Tibial artery (tissue), 4 donors: Measurements from ENCODE around the gene HMGN2.

Experiments used
- DNase-seq, 2 donors: peaks; one replicate each; pipeline ENCODE4 v3.0.0-alpha.2; 2019
- H3K27ac ChIP-seq, 2 donors: fragments of 200-600 bp; sonication (generic) in 1 of 2; 1 replicate in 1 of 2; 2 replicates in 1 of 2; pipeline ENCODE4 v1.5.1; 2018 to 2019; ENCODE audit warnings: mild to moderate bottlenecking in 1 of 2
- H3K27me3 ChIP-seq, 2 donors: fragments of 200-600 bp; sonication (generic) in 1 of 2; one replicate each; pipeline versions ENCODE4 v1.5.1 to v1.6.0; 2016 to 2019
- H3K36me3 ChIP-seq, 3 donors: fragments of 200-600 bp; sonication (generic) in 2 of 3; one replicate each; pipeline ENCODE4 v1.5.1; 2016 to 2019; ENCODE audit warnings: mild to moderate bottlenecking in 2 of 3
- H3K4me1 ChIP-seq, 4 donors: fragments of 200-600 bp; sonication (generic) in 2 of 4; 1 replicate in 3 of 4; 2 replicates in 1 of 4; pipeline ENCODE4 v1.5.1; 2016 to 2019
- H3K4me3 ChIP-seq, 2 donors: fragments of 200-600 bp; sonication (generic) in 1 of 2; 1 replicate in 1 of 2; 2 replicates in 1 of 2; pipeline ENCODE4 v1.5.1; 2018 to 2019; ENCODE audit warnings: mild to moderate bottlenecking in 2 of 2
- H3K9me3 ChIP-seq, 3 donors: fragments of 200-600 bp; sonication (generic) in 1 of 3; one replicate each; pipeline ENCODE4 v1.5.1; 2016 to 2019
- intact Hi-C: fragments of 100-400 bp; cut with DNase I; formaldehyde crosslinking; loops from one replicate; pipeline ENCODE4 v1.15.0; 2023; ENCODE audit warnings: low total_unique reads
- TF ChIP-seq, protein P1 (sequence below), 2 experiments: fragments of 200-600 bp in 1 of 2; fragments of 450-650 bp in 1 of 2; IDR thresholded peaks; one replicate each; pipeline ENCODE4 v1.5.1; 2017 to 2019; ENCODE audit warnings: antibody characterized with exemption in 2 of 2, mild to moderate bottlenecking in 1 of 2, moderate library complexity in 1 of 2

HMGN2 gene

DNA sequence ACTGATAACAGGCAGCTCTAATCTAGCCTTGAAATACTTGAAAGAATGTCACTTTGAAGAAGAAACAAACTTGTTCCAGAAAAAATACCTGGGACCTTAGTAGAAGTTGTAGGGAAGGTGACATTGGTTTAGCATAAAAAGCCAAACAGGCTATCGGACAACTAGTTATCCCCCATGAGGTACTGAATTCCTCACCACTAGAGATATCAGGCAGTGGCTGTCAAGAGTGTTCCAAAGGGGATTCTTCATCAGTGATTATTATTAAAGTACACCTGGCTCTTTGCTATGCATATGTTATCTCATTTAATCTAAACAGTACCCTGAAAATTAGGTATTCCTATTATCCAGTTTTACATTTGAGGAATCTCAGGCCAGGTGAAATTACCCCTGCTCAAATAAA, 13.1 kb upstream of the HMGN2 start:
- Histone ChIP-seq H3K36me3 (peaks cover 42 to 83% (median 74%) of the 10 kb centered on the region in 3 donors), H3K4me3 (no peak overlapping the region), H3K27me3 (no peaks in the 10 kb centered on the region), H3K27ac (no peak overlapping the region), H3K4me1 (no peaks in the 10 kb centered on the region), H3K9me3 (no peaks in the 10 kb centered on the region)
- intact Hi-C loops, result no loop called here
- no peak for DNase-seq
- TF ChIP-seq, protein P1, sequence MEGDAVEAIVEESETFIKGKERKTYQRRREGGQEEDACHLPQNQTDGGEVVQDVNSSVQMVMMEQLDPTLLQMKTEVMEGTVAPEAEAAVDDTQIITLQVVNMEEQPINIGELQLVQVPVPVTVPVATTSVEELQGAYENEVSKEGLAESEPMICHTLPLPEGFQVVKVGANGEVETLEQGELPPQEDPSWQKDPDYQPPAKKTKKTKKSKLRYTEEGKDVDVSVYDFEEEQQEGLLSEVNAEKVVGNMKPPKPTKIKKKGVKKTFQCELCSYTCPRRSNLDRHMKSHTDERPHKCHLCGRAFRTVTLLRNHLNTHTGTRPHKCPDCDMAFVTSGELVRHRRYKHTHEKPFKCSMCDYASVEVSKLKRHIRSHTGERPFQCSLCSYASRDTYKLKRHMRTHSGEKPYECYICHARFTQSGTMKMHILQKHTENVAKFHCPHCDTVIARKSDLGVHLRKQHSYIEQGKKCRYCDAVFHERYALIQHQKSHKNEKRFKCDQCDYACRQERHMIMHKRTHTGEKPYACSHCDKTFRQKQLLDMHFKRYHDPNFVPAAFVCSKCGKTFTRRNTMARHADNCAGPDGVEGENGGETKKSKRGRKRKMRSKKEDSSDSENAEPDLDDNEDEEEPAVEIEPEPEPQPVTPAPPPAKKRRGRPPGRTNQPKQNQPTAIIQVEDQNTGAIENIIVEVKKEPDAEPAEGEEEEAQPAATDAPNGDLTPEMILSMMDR (IDR thresholded peaks at IDR 0.05), result no peak

DNA sequence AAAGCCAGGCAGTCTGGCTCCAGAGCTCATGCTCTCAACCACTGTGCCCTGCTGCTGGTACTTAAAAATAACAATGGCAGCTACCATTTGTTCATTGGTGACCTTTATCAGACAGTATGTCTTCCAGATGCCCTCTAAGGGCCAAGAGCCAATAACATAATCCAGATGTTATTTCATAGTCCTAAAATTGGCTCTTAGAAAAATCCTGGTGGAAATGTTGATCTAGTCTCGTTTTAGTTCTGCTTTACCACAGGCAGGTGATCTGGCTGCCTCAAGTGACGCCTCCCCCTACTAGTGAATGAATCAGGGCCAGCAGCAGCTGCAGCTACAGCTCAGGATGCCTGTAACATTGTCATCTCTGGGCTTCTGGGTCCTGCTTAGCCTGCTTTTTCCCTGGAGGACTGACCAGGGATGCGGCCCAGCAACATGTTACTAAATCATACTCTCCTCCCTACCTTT, 12.6 kb upstream of the HMGN2 start:
- no peaks in the 10 kb centered on the region for H3K27me3 ChIP-seq
- H3K27ac ChIP-seq, result no peak overlapping the region
- no peak for DNase-seq
- no peak overlapping the region for H3K4me3 ChIP-seq
- TF ChIP-seq, protein P1 (IDR thresholded peaks at IDR 0.05), result no peak
- H3K9me3 ChIP-seq, result no peaks in the 10 kb centered on the region
- H3K36me3 ChIP-seq, result peaks cover 44 to 85% (median 72%) of the 10 kb centered on the region in 3 donors
- no peaks in the 10 kb centered on the region for H3K4me1 ChIP-seq
- intact Hi-C loops, result no loop called here

DNA sequence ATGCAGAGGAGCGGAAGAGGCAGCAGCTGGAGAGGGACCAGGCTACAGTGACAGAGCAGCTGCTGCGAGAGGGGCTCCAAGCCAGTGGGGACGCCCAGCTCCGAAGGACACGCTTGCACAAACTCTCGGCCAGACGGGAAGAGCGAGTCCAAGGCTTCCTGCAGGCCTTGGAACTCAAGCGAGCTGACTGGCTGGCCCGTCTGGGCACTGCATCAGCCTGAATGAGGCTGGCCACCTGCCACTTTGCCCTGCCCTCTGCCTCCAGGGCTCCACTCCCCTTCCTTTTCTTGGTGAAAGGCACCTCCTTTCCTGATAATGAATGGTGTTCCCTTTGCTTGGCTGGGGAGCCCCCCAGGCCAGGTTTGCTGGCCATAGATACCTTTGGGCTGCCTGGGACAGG, 3.3 kb upstream of the HMGN2 start:
- H3K36me3 ChIP-seq, result peaks cover 23 to 58% (median 38%) of the 10 kb centered on the region in 3 donors
- H3K27ac ChIP-seq, result no peak overlapping the region
- H3K9me3 ChIP-seq, result no peaks in the 10 kb centered on the region
- H3K4me3 ChIP-seq, result no peak overlapping the region
- no peak for DNase-seq
- TF ChIP-seq, protein P1 (IDR thresholded peaks at IDR 0.05), result no peak
- no peaks in the 10 kb centered on the region for H3K27me3 ChIP-seq
- H3K4me1 ChIP-seq, result peaks cover 0 to 23% (median 21%) of the 10 kb centered on the region in 4 donors
- intact Hi-C loops, result no loop called here

DNA sequence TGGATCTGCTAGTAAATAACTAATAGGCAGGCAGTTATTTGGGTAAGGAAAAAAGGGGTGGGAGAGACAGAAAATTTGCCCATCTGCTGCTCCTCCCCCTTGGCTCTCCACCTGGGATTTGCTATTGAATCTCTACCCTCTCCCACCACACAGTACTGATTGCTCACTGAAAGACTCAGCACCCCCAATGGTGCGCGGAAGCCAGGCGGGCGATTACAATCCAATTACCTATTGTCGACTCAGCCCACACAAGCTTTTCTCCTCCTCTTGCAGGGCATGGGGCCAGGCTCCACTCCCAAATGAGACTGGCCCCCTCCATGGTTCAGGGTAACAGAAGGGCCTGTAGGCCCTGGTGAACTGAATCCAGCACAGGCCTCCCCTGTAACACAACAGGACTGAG, 2.7 kb upstream of the HMGN2 start:
- no peak overlapping the region for H3K4me3 ChIP-seq
- peaks cover 0 to 29% (median 24%) of the 10 kb centered on the region in 4 donors for H3K4me1 ChIP-seq
- no peaks in the 10 kb centered on the region for H3K9me3 ChIP-seq
- no peak for DNase-seq
- no peaks in the 10 kb centered on the region for H3K27me3 ChIP-seq
- TF ChIP-seq, protein P1 (IDR thresholded peaks at IDR 0.05), result no peak
- H3K36me3 ChIP-seq, result peaks cover 25 to 58% (median 45%) of the 10 kb centered on the region in 3 donors
- H3K27ac ChIP-seq, result no peak overlapping the region
- intact Hi-C loops, result no loop called here

DNA sequence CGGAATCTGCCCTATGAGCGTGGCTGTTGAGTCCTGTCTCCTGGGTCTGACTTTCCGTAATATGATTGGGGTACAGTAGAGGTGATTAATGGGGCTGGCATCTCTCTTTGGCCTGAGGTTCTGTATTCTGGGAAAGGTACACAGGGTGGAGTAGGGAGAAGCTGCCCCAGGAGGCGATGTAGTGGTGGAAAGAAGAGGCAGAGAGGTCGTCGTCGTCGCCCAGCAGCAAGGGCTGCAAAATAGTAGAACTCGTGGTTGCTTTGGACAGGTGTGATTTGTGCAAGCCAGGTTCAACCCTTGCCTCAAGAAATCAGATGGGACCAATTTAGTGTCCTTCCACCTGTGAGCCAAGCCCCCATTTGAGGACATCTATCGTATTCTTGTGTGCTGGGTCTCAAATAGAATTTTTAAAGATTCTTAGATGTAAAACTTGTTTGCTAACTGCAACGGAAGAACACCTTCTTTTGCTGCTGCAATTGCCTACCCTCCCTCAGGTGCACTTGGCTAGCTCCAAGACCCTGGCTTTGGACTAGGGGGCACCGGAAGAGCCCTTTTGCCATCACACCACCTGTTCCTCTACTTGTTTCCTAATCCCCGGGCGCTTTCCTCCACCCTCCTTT, 1.3 kb upstream of the HMGN2 start:
- Histone ChIP-seq H3K4me3 (peak overlapping the region; percentile 95 to 99), H3K9me3 (no peaks in the 10 kb centered on the region), H3K4me1 (peaks cover 0 to 30% (median 24%) of the 10 kb centered on the region in 4 donors), H3K36me3 (peaks cover 21 to 50% (median 38%) of the 10 kb centered on the region in 3 donors), H3K27me3 (no peaks in the 10 kb centered on the region), H3K27ac (peak overlapping the region in 1 of 2 donors; percentile 99)
- TF ChIP-seq, protein P1 (IDR thresholded peaks at IDR 0.05), result no peak
- intact Hi-C loops, result no loop called here
- no peak for DNase-seq
